MV-4-11 (cell line): Measurements from ENCODE around the gene FIBCD1.

Source experiments
- DNase-seq: peaks from one replicate; lab custom pipeline; 2025; lab: John Stamatoyannopoulos, UW

Gene FIBCD1

GRCh38 chr9:130858739-130859705 is 80.0 kb downstream of the FIBCD1 start:
- DNase-seq, result no peak

- DNase-seq, result no peak
Measured at GRCh38 chr9:130857864-130858738, 80.9 kb downstream of the FIBCD1 start.

DNA sequence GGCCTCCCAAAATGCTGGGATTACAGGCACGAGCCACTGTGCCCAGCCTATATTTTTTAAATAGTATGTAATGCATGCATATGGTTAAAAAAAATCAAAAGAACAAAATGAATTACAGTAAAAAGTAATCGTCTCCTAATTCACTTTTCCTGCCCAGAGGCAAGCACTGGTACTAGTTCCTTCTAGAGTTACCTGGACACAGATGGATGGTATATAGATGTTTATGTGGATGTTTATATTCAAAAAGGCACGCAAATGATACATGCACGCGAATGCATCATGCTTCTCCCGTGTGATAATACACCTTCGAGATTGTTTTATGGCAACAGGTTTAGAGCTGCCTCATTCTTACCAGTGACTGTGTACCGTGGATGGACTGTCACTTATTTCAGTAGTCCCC is 82.6 kb downstream of the FIBCD1 start:
- DNase-seq, result no peak

GRCh38 chr9:130854835-130855234 is 84.2 kb downstream of the FIBCD1 start:
- no peak for DNase-seq

- DNase-seq, result no peak
Measured at GRCh38 chr9:130854092-130854491, 85.0 kb downstream of the FIBCD1 start.

DNA sequence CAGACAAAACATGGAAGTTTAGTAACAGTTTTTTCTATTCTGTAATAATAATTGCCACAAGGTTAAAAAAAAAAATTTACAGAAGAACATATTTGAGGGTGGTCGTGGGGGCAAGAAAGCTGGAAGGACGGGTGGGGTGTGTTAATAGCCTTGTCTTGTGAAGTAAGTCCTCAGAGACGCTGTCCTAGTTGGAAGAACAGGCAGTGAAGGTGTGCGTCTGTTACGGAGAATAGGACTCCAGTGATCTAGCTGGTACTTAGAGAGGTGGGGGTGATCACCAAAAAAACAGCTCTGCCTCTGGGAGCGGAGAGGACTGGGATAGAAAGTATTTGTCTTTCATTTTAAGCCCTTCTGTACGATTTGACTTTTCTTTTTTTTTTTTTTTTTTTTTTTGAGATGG is 86.2 kb downstream of the FIBCD1 start:
- DNase-seq, result no peak
